Measurements from ENCODE around the gene GMDS. TPM values are rescaled to one million over a fixed set of nuclear protein-coding genes. Genes with fewer than 3 reads are reported as not detected.

Gene GMDS
- total RNA-seq, 2 experiments from 2014 or later, result 13.9 to 16.4 TPM

- CTCF ChIA-PET, result no interaction called here
These were observed 258.8 kb downstream of the GMDS start for GRCh38 chr6:1986454-1987243.

GRCh38 chr6:1984346-1984994 lies 260.9 kb downstream of the GMDS start:
- TF ChIP-seq CTCF (IDR thresholded peaks at IDR 0.05), result no peak
- Mint-ChIP-seq H3K27ac (no peak overlapping the region), H3K4me1 (ENCODE audit: low read depth) (no peaks in the 10 kb centered on the region), H3K36me3 (ENCODE audit: low read depth) (peaks cover 55% of the 10 kb centered on the region), H3K9me3 (peaks cover 26% of the 10 kb centered on the region), H3K27me3 (no peaks in the 10 kb centered on the region), H3K4me3 (no peak overlapping the region)
- Histone ChIP-seq H3K36me3 (ENCODE audit: insufficient read depth, low read length) (no peaks in the 10 kb centered on the region), H3K4me3 (ENCODE audit: low read length) (no peak overlapping the region), H3K27me3 (ENCODE audit: control insufficient read depth in 1 of 2, insufficient read depth in 2 of 2, low read length in 2 of 2) (no peaks in the 10 kb centered on the region), H3K9me3 (ENCODE audit: control insufficient read depth in 1 of 2, insufficient read depth in 1 of 2, low read length in 2 of 2) (peaks cover 4 to 12% of the 10 kb centered on the region in 2 experiments), H3K4me1 (ENCODE audit: insufficient read depth, low read length) (no peaks in the 10 kb centered on the region), H3K27ac (ENCODE audit: low read depth in 1 of 2, low read length in 2 of 2) (no peak overlapping the region)
- ATAC-seq (ENCODE audit: poor library complexity) (no peak), DNase-seq (no peak)
- POLR2A ChIA-PET, result no interaction called here
- CTCF ChIA-PET, result interaction anchor here (1.7 kb wide), 1 partner anchor 11 kb away, joined by 3 read pairs; no protein-coding TSS in a partner anchor
- intact Hi-C loops (cut with DNase I, micrococcal nuclease), result no loop called here

More at GRCh38 chr6:1986454-1987243, 258.8 kb downstream of the GMDS start:
- intact Hi-C loops (cut with DNase I, micrococcal nuclease), result no loop called here
- Mint-ChIP-seq H3K27ac (no peak overlapping the region), H3K27me3 (no peaks in the 10 kb centered on the region), H3K4me1 (ENCODE audit: low read depth) (no peaks in the 10 kb centered on the region), H3K9me3 (peaks cover 14% of the 10 kb centered on the region), H3K36me3 (ENCODE audit: low read depth) (peaks cover 34% of the 10 kb centered on the region), H3K4me3 (no peak overlapping the region)
- TF ChIP-seq CTCF (IDR thresholded peaks at IDR 0.05), result no peak
- H3K27ac ChIP-seq (ENCODE audit: low read depth in 1 of 2, low read length in 2 of 2), result no peak overlapping the region
- no peaks in the 10 kb centered on the region for H3K4me1 ChIP-seq (ENCODE audit: insufficient read depth, low read length)
- H3K4me3 ChIP-seq (ENCODE audit: low read length), result no peak overlapping the region
- H3K27me3 ChIP-seq (ENCODE audit: control insufficient read depth in 1 of 2, insufficient read depth in 2 of 2, low read length in 2 of 2), result no peaks in the 10 kb centered on the region
- ATAC-seq (ENCODE audit: poor library complexity) (no peak), DNase-seq (no peak)
- POLR2A ChIA-PET, result no interaction called here
- H3K9me3 ChIP-seq (ENCODE audit: control insufficient read depth in 1 of 2, insufficient read depth in 1 of 2, low read length in 2 of 2), result peaks cover 0 to 4% of the 10 kb centered on the region in 2 experiments
- H3K36me3 ChIP-seq (ENCODE audit: insufficient read depth, low read length), result no peaks in the 10 kb centered on the region

GRCh38 chr6:1983850-1984249 lies 261.6 kb downstream of the GMDS start:
- no peaks in the 10 kb centered on the region for H3K4me1 Mint-ChIP-seq (ENCODE audit: low read depth)
- intact Hi-C loops (cut with DNase I, micrococcal nuclease), result no loop called here
- H3K36me3 Mint-ChIP-seq (ENCODE audit: low read depth), result peaks cover 62% of the 10 kb centered on the region
- H3K36me3 ChIP-seq (ENCODE audit: insufficient read depth, low read length), result no peaks in the 10 kb centered on the region
- ChIA-PET CTCF (no interaction called here), POLR2A (no interaction called here)
- H3K27ac Mint-ChIP-seq, result no peak overlapping the region
- DNase-seq (no peak), ATAC-seq (ENCODE audit: poor library complexity) (no peak)
- no peaks in the 10 kb centered on the region for H3K27me3 ChIP-seq (ENCODE audit: control insufficient read depth in 1 of 2, insufficient read depth in 2 of 2, low read length in 2 of 2)
- no peak overlapping the region for H3K4me3 ChIP-seq (ENCODE audit: low read length)
- peaks cover 4 to 12% of the 10 kb centered on the region in 2 experiments for H3K9me3 ChIP-seq (ENCODE audit: control insufficient read depth in 1 of 2, insufficient read depth in 1 of 2, low read length in 2 of 2)
- no peak for TF ChIP-seq CTCF (IDR thresholded peaks at IDR 0.05)
- H3K4me3 Mint-ChIP-seq, result no peak overlapping the region
- H3K4me1 ChIP-seq (ENCODE audit: insufficient read depth, low read length), result no peaks in the 10 kb centered on the region
- H3K9me3 Mint-ChIP-seq, result peaks cover 26% of the 10 kb centered on the region
- H3K27ac ChIP-seq (ENCODE audit: low read depth in 1 of 2, low read length in 2 of 2), result no peak overlapping the region
- no peaks in the 10 kb centered on the region for H3K27me3 Mint-ChIP-seq

Data from CD4-positive, alpha-beta T cell (primary cell).